ENCODE measurements around the gene CSNK1G2. TPM values are rescaled to one million over a fixed set of nuclear protein-coding genes. Genes with fewer than 3 reads are reported as not detected.

CSNK1G2 gene
- total RNA-seq, 4 donors from 2014 or later = 75.0 to 321 (median 140) TPM

DNA sequence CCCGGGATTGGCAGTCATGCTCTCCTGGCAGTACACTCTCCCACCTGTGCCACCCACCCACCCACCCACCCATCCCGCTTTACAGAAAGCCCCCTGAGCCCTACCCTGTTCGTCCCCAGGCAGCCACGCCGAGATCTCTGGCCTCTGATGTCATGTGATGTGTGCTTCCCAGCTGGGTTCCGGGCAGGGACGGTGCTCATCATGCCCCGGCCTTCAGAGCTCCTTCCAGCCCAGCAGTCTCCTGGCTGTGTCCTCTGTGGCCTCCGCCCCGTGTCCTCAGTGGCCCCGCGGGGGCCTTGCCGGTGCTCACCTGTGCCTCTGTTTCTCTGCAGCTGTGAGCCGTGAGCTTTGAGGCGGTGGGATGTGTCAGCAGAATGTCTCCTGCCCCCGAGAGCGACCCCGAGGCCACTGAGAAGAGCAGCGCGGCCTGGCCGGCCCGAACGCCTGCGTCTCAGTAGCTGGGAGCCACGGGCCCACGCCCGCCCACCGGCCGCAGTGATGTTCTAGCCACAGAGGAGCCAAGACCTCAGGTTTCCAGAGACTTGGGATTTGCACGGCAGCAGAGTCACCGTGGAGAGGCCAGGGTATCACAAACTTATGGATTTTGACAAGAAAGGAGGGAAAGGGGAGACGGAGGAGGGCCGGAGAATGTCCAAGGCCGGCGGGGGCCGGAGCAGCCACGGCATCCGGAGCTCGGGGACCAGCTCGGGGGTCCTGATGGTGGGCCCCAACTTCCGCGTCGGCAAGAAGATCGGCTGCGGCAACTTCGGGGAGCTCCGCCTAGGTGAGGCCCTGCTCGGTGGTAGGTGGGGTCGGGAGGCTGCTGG, 28.4 kb downstream of the CSNK1G2 start:
- Histone ChIP-seq H3K9me3 (no peaks in the 10 kb centered on the region), H3K27ac (no peak overlapping the region), H3K4me1 (no peaks in the 10 kb centered on the region), H3K36me3 (no peaks in the 10 kb centered on the region), H3K27me3 (no peaks in the 10 kb centered on the region), H3K4me3 (no peak overlapping the region)
- no peak for DNase-seq
- 94% methylated on average over 48 of the region's 49 CpGs; no CpG with 5 or more reads in 1 of the 2 donors for WGBS, 2 donors (ENCODE audit: low coverage in 1 of 2)
- intact Hi-C loops (cut with DNase I; ENCODE audit: low total_unique reads) = no loop called here
- in situ Hi-C loops (cut with MboI; ENCODE audit: low pct_ligation_motif_present in 1 of 4, low pct_unique_long_range_greater_than_20kb in 1 of 4, low sequenced_read_pairs in 3 of 4) = no loop called here
- TF ChIP-seq POLR2A (IDR thresholded peaks at IDR 0.05) = no peak
- TF ChIP-seq POLR2AphosphoS5 (IDR thresholded peaks at IDR 0.05) = no peak
- TF ChIP-seq, protein P1, sequence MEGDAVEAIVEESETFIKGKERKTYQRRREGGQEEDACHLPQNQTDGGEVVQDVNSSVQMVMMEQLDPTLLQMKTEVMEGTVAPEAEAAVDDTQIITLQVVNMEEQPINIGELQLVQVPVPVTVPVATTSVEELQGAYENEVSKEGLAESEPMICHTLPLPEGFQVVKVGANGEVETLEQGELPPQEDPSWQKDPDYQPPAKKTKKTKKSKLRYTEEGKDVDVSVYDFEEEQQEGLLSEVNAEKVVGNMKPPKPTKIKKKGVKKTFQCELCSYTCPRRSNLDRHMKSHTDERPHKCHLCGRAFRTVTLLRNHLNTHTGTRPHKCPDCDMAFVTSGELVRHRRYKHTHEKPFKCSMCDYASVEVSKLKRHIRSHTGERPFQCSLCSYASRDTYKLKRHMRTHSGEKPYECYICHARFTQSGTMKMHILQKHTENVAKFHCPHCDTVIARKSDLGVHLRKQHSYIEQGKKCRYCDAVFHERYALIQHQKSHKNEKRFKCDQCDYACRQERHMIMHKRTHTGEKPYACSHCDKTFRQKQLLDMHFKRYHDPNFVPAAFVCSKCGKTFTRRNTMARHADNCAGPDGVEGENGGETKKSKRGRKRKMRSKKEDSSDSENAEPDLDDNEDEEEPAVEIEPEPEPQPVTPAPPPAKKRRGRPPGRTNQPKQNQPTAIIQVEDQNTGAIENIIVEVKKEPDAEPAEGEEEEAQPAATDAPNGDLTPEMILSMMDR (IDR thresholded peaks at IDR 0.05) = no peak
- TF ChIP-seq EP300 (IDR thresholded peaks at IDR 0.05; ENCODE audit: low read depth) = no peak

DNA sequence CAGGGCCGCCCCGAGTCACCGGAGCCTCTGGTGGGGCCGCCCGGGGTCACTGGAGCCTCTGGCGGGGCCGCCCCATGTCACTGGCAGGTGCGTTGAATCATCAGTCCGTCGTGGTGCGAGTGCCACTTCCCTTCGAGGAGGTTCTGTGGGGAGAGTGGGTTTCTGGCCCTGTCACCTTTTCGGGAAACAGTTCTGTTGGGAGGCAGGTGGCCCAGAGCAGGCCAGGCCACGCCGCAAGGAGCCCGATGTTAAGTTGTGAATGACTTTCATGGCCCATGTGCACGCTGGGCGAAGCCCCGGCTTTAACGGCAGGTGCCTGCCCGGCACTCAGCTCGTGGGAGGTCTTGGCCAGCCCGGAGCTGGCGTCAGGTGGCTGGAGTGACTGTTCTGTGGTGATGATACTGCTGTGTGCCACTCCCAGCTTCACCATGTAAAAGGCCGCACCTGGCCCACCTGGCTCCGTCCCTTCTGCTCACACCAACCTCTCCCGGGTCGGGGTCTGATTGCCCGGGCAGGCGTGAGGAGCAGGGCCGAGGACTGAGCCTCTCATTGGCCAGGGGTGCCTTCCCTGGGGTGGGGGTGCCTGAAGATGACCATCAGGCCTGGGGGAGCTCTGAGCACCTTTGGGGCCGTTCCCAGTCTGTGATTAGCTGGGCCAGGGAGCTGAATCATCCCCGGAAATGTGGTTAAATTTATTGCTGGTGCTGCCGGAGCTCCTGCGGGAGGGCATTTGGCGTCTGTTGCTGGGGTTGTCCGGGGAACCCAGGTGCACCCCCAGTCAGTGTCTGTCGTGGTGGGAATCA, 29.2 kb downstream of the CSNK1G2 start:
- TF ChIP-seq POLR2AphosphoS5 (IDR thresholded peaks at IDR 0.05) (no peak), POLR2A (IDR thresholded peaks at IDR 0.05) (no peak), EP300 (IDR thresholded peaks at IDR 0.05; ENCODE audit: low read depth) (no peak)
- TF ChIP-seq, protein P1 (IDR thresholded peaks at IDR 0.05) = no peak
- intact Hi-C loops (cut with DNase I; ENCODE audit: low total_unique reads) (no loop called here), in situ Hi-C loops (cut with MboI; ENCODE audit: low pct_ligation_motif_present in 1 of 4, low pct_unique_long_range_greater_than_20kb in 1 of 4, low sequenced_read_pairs in 3 of 4) (no loop called here)
- Histone ChIP-seq H3K4me3 (no peak overlapping the region), H3K9me3 (no peaks in the 10 kb centered on the region), H3K36me3 (no peaks in the 10 kb centered on the region), H3K27ac (no peak overlapping the region), H3K27me3 (no peaks in the 10 kb centered on the region), H3K4me1 (no peaks in the 10 kb centered on the region)
- 70% methylated on average over 38 of the region's 38 CpGs; no CpG with 5 or more reads in 1 of the 2 donors for WGBS, 2 donors (ENCODE audit: low coverage in 1 of 2)
- no peak for DNase-seq

DNA sequence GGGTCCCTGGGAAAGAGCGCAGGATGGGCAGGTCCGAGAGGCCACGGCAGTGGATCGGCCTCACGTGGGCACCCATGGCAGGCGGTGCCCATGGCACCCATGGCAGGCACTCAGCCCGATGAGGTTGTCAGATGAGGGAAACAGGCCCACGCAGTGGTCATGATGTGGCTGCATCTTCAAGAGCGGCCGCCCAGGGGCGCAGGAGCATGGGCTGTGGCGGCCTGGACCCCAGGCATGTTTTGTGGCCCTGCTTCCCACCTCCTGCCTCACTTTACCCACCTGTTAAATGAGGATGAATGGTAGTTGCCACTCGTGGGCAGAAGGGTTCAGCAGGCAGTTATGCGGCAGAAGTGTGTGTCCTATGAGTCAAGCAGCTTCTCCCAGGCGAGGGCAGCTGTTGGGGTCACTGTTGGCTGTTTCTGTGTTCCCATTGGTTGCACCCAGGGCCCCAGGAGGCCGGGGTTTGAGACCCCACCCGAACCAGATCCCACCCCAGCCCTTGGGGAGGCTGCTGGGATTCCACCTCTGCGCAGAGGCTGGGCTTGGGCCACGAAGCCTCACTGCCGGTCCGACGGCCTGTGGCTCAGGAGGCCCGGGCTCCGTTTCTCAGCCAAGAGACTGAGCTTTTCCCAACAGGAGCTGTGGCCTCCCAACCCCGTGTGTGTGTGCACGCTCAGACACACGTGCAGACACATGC, 30.0 kb downstream of the CSNK1G2 start:
- TF ChIP-seq, protein P1 (IDR thresholded peaks at IDR 0.05) = no peak
- TF ChIP-seq EP300 (IDR thresholded peaks at IDR 0.05; ENCODE audit: low read depth) (no peak), POLR2A (IDR thresholded peaks at IDR 0.05) (no peak), POLR2AphosphoS5 (IDR thresholded peaks at IDR 0.05) (no peak)
- Histone ChIP-seq H3K4me1 (no peaks in the 10 kb centered on the region), H3K9me3 (no peaks in the 10 kb centered on the region), H3K27ac (no peak overlapping the region), H3K27me3 (no peaks in the 10 kb centered on the region), H3K36me3 (no peaks in the 10 kb centered on the region), H3K4me3 (no peak overlapping the region)
- intact Hi-C loops (cut with DNase I; ENCODE audit: low total_unique reads) (no loop called here), in situ Hi-C loops (cut with MboI; ENCODE audit: low pct_ligation_motif_present in 1 of 4, low pct_unique_long_range_greater_than_20kb in 1 of 4, low sequenced_read_pairs in 3 of 4) (no loop called here)
- DNase-seq = no peak
- 86% methylated on average over 18 of the region's 27 CpGs; no CpG with 5 or more reads in 1 of the 2 donors for WGBS, 2 donors (ENCODE audit: low coverage in 1 of 2)
